WERI-Rb-1 (cell line): ENCODE results near the gene GYS2.

ENCODE experiments used
- DNase-seq: peaks from one replicate; pipeline ENCODE4 v3.0.0-alpha.2; 2020
- H3K27ac ChIP-seq: fragments of 250-450 bp; sonication (Bioruptor Pico); 2 replicates; pipeline ENCODE4 v1.5.1; 2020; ENCODE audit warnings: mild to moderate bottlenecking, moderate library complexity
- H3K27me3 ChIP-seq: fragments of 250-450 bp; sonication (Bioruptor Pico); 2 replicates; pipeline ENCODE4 v1.5.1; 2021; ENCODE audit warnings: mild to moderate bottlenecking, low read depth, moderate library complexity; ENCODE audit not compliant: insufficient read depth, severe bottlenecking
- H3K36me3 ChIP-seq: fragments of 250-450 bp; sonication (Bioruptor Pico); 2 replicates; pipeline ENCODE4 v1.5.1; 2020; ENCODE audit warnings: mild to moderate bottlenecking, moderate library complexity
- H3K4me3 ChIP-seq: 2 replicates; pipeline ENCODE4 v1.5.1; 2011; ENCODE audit warnings: low read depth, mild to moderate bottlenecking, control low read depth, low read length
- H3K9me3 ChIP-seq: fragments of 250-450 bp; sonication (Bioruptor Pico); 2 replicates; pipeline ENCODE4 v1.5.1; 2021; ENCODE audit warnings: mild to moderate bottlenecking, moderate library complexity; ENCODE audit not compliant: severe bottlenecking
- CTCF ChIP-seq: IDR thresholded peaks from 2 replicates; pipeline ENCODE4 v1.5.1; 2011; ENCODE audit warnings: low read depth, mild to moderate bottlenecking, control low read depth, inconsistent platforms, low read length

GYS2 gene

GRCh38 chr12:21538061-21538653 lies 66.5 kb downstream of the GYS2 start:
- no peaks in the 10 kb centered on the region for H3K36me3 ChIP-seq
- no peak for DNase-seq
- no peak for TF ChIP-seq CTCF

GRCh38 chr12:21529456-21529855 lies 75.2 kb downstream of the GYS2 start:
- H3K27ac ChIP-seq = no peak overlapping the region
- no peak overlapping the region for H3K4me3 ChIP-seq
- TF ChIP-seq CTCF = no peak
- no peaks in the 10 kb centered on the region for H3K36me3 ChIP-seq
- DNase-seq = no peak
- peaks cover 2% of the 10 kb centered on the region for H3K27me3 ChIP-seq
- no peaks in the 10 kb centered on the region for H3K9me3 ChIP-seq

More at GRCh38 chr12:21538061-21538653, 66.5 kb downstream of the GYS2 start:
- no peak overlapping the region for H3K27ac ChIP-seq
- H3K9me3 ChIP-seq = no peaks in the 10 kb centered on the region
- H3K27me3 ChIP-seq = no peaks in the 10 kb centered on the region
- no peak overlapping the region for H3K4me3 ChIP-seq

- Histone ChIP-seq H3K36me3 (no peaks in the 10 kb centered on the region), H3K27me3 (peaks cover 2% of the 10 kb centered on the region), H3K9me3 (no peaks in the 10 kb centered on the region), H3K27ac (no peak overlapping the region), H3K4me3 (no peak overlapping the region)
- TF ChIP-seq CTCF = no peak
- DNase-seq = no peak
Measured at GRCh38 chr12:21528953-21529352, 75.7 kb downstream of the GYS2 start.

- no peaks in the 10 kb centered on the region for H3K9me3 ChIP-seq
- DNase-seq = peak; percentile 38
- no peak for TF ChIP-seq CTCF
- no peak overlapping the region for H3K27ac ChIP-seq
- H3K36me3 ChIP-seq = no peaks in the 10 kb centered on the region
- H3K4me3 ChIP-seq = peak overlapping the region; percentile 88
- peaks cover 2% of the 10 kb centered on the region for H3K27me3 ChIP-seq
Measured at GRCh38 chr12:21527451-21528180, 77.0 kb downstream of the GYS2 start.

GRCh38 chr12:21526721-21527345 lies 77.8 kb downstream of the GYS2 start:
- Histone ChIP-seq H3K36me3 (no peaks in the 10 kb centered on the region), H3K4me3 (peak overlapping the region; percentile 88), H3K27me3 (peaks cover 2% of the 10 kb centered on the region), H3K9me3 (no peaks in the 10 kb centered on the region), H3K27ac (no peak overlapping the region)
- no peak for TF ChIP-seq CTCF
- DNase-seq = no peak
